CD4-positive, CD25-positive, alpha-beta regulatory T cell (primary cell): ENCODE results near the gene TFEB. TPM values are rescaled to one million over a fixed set of nuclear protein-coding genes. Genes with fewer than 3 reads are reported as not detected.
A peak's percentile ranks its signal among the peaks of the same experiment; 100 is the strongest.

Experiments
- ATAC-seq, 2 donors: fragments of 150-1000 bp; cut with Tn5 transposase; one replicate each; pipeline ENCODE4 v1.10.0; 2021; ENCODE audit warnings: low read depth in 2 of 2, moderate number of reproducible peaks in 2 of 2, moderate library complexity in 1 of 2
- DNase-seq, 3 donors: peaks; one replicate each; pipeline versions ENCODE4 v3.0.0 to v3.0.0-alpha.2; 2012 to 2022; ENCODE audit warnings: mixed read lengths in 1 of 3
- H3K27ac ChIP-seq: one replicate; pipeline ENCODE4 v1.7.0; 2013; ENCODE audit warnings: mild to moderate bottlenecking, low read length; ENCODE audit not compliant: insufficient read depth, poor library complexity, severe bottlenecking
- H3K27me3 ChIP-seq: one replicate; pipeline ENCODE4 v1.7.0; 2013; ENCODE audit warnings: low read length; ENCODE audit not compliant: control insufficient read depth, insufficient read depth
- H3K36me3 ChIP-seq: one replicate; pipeline ENCODE4 v1.7.0; 2013; ENCODE audit warnings: mild to moderate bottlenecking, low read length, moderate library complexity; ENCODE audit not compliant: control insufficient read depth, insufficient read depth
- H3K4me1 ChIP-seq: 2 replicates; pipeline ENCODE4 v1.7.0; 2013; ENCODE audit warnings: mild to moderate bottlenecking, low read length; ENCODE audit not compliant: insufficient read depth, control insufficient read depth, poor library complexity, severe bottlenecking
- H3K4me3 ChIP-seq: one replicate; pipeline ENCODE4 v1.7.0; 2013; ENCODE audit warnings: low read depth, mild to moderate bottlenecking, low read length, moderate library complexity
- H3K9me3 ChIP-seq, 2 experiments: 1 replicate in 1 of 2; 2 replicates in 1 of 2; pipeline ENCODE4 v1.7.0; 2013; ENCODE audit warnings: low read length in 2 of 2, mild to moderate bottlenecking in 1 of 2, moderate library complexity in 1 of 2; ENCODE audit not compliant: control insufficient read depth in 2 of 2
- H3K27ac Mint-ChIP-seq, 3 donors: one replicate each; pipeline ENCODE4 v1.8.0; 2020 to 2022; ENCODE audit warnings: mild to moderate bottlenecking in 3 of 3, mixed read lengths in 3 of 3, moderate library complexity in 2 of 3
- H3K27me3 Mint-ChIP-seq: one replicate; pipeline ENCODE4 v1.8.0; 2022; ENCODE audit warnings: mild to moderate bottlenecking, mixed read lengths
- H3K36me3 Mint-ChIP-seq: one replicate; pipeline ENCODE4 v1.8.0; 2020; ENCODE audit warnings: mixed read lengths
- H3K4me1 Mint-ChIP-seq, 4 donors: one replicate each; pipeline ENCODE4 v1.8.0; 2020 to 2022; ENCODE audit warnings: mixed read lengths in 4 of 4, mild to moderate bottlenecking in 1 of 4
- H3K4me3 Mint-ChIP-seq, 4 donors: one replicate each; pipeline ENCODE4 v1.8.0; 2020 to 2022; ENCODE audit warnings: mild to moderate bottlenecking in 4 of 4, mixed read lengths in 4 of 4, moderate library complexity in 3 of 4
- H3K9me3 Mint-ChIP-seq, 7 donors: one replicate each; pipeline ENCODE4 v1.8.0; 2020 to 2022; ENCODE audit warnings: mixed read lengths in 7 of 7, mild to moderate bottlenecking in 3 of 7, moderate library complexity in 2 of 7
- polyA plus RNA-seq, 4 donors: library from polyadenylated mRNA; unstranded; fragments of 300-500 nt; fragmentation: Illumina TruSeq; gene quantifications; one replicate each; pipeline ENCODE4 v1.2.3, GENCODE V29; 2021
- total RNA-seq: library from RNA; stranded (reverse); gene quantifications from one replicate; pipeline ENCODE4 v1.2.3, GENCODE V29; 2022

TFEB gene
- total and polyA plus RNA-seq, 5 donors from 2014 or later, result 8.0 to 26.7 (median 9.4) TPM

- H3K36me3 Mint-ChIP-seq, result peaks cover 8% of the 10 kb centered on the region
Observed at GRCh38 chr6:41707565-41708200, 27.7 kb downstream of the TFEB start.

GRCh38 chr6:41706876-41707564, 28.4 kb downstream of the TFEB start:
- no peaks in the 10 kb centered on the region for H3K36me3 ChIP-seq
- Mint-ChIP-seq H3K36me3 (peaks cover 8% of the 10 kb centered on the region), H3K27me3 (no peaks in the 10 kb centered on the region), H3K4me3 (peak overlapping the region in 3 of 4 donors; percentile 53 to 83 (median 82)), H3K27ac (peak overlapping the region; percentile 71 to 94 (median 90)), H3K4me1 (peaks cover 4 to 49% (median 36%) of the 10 kb centered on the region in 4 donors), H3K9me3 (no peaks in the 10 kb centered on the region)
- H3K4me3 ChIP-seq, result no peak overlapping the region
- no peak for ATAC-seq
- peak overlapping the region; percentile 62 for H3K27ac ChIP-seq
- H3K4me1 ChIP-seq, result peaks cover 37% of the 10 kb centered on the region
- no peaks in the 10 kb centered on the region for H3K9me3 ChIP-seq
- peak in 1 of 3 donors; percentile 16 for DNase-seq
- H3K27me3 ChIP-seq, result no peaks in the 10 kb centered on the region

More at GRCh38 chr6:41707565-41708200, 27.7 kb downstream of the TFEB start:
- Histone ChIP-seq H3K4me1 (peaks cover 37% of the 10 kb centered on the region), H3K36me3 (no peaks in the 10 kb centered on the region), H3K9me3 (no peaks in the 10 kb centered on the region), H3K27me3 (no peaks in the 10 kb centered on the region), H3K4me3 (peak overlapping the region; percentile 41), H3K27ac (peak overlapping the region; percentile 48)
- Mint-ChIP-seq H3K27ac (peak overlapping the region; percentile 52 to 94 (median 88)), H3K9me3 (no peaks in the 10 kb centered on the region), H3K4me3 (peak overlapping the region; percentile 28 to 83 (median 82)), H3K4me1 (peaks cover 4 to 49% (median 36%) of the 10 kb centered on the region in 4 donors), H3K27me3 (no peaks in the 10 kb centered on the region)
- ATAC-seq (peak; percentile 48 to 66), DNase-seq (peak in 2 of 3 donors; percentile 35 to 74)

- ATAC-seq, result peak; percentile 88 to 89
- Histone ChIP-seq H3K4me1 (peaks cover 37% of the 10 kb centered on the region), H3K27me3 (no peaks in the 10 kb centered on the region), H3K4me3 (no peak overlapping the region), H3K27ac (peak overlapping the region; percentile 62), H3K36me3 (no peaks in the 10 kb centered on the region), H3K9me3 (no peaks in the 10 kb centered on the region)
- Mint-ChIP-seq H3K9me3 (no peaks in the 10 kb centered on the region), H3K27ac (peak overlapping the region in 2 of 3 donors; percentile 82 to 94), H3K36me3 (peaks cover 8% of the 10 kb centered on the region), H3K4me3 (peak overlapping the region in 2 of 4 donors; percentile 53 to 82), H3K4me1 (peaks cover 4 to 49% (median 37%) of the 10 kb centered on the region in 4 donors), H3K27me3 (no peaks in the 10 kb centered on the region)
- peak; percentile 32 to 79 (median 41) for DNase-seq
Observed at GRCh38 chr6:41705996-41706835, 29.2 kb downstream of the TFEB start.

GRCh38 chr6:41705311-41705995, 30.0 kb downstream of the TFEB start:
- Mint-ChIP-seq H3K9me3 (no peaks in the 10 kb centered on the region), H3K4me3 (peak overlapping the region in 1 of 4 donors; percentile 56), H3K27me3 (no peaks in the 10 kb centered on the region), H3K4me1 (peaks cover 0 to 49% (median 36%) of the 10 kb centered on the region in 4 donors), H3K27ac (peak overlapping the region in 2 of 3 donors; percentile 82 to 89), H3K36me3 (peaks cover 4% of the 10 kb centered on the region)
- Histone ChIP-seq H3K4me1 (peaks cover 37% of the 10 kb centered on the region), H3K27ac (peak overlapping the region; percentile 62), H3K9me3 (no peaks in the 10 kb centered on the region), H3K4me3 (no peak overlapping the region), H3K27me3 (no peaks in the 10 kb centered on the region), H3K36me3 (no peaks in the 10 kb centered on the region)
- ATAC-seq (no peak), DNase-seq (no peak)

GRCh38 chr6:41704656-41705310, 30.6 kb downstream of the TFEB start:
- no peaks in the 10 kb centered on the region for H3K27me3 Mint-ChIP-seq
- no peaks in the 10 kb centered on the region for H3K9me3 Mint-ChIP-seq
- DNase-seq (no peak), ATAC-seq (no peak)
- peaks cover 37% of the 10 kb centered on the region for H3K4me1 ChIP-seq
- H3K4me3 ChIP-seq, result no peak overlapping the region
- peaks cover 0 to 49% (median 35%) of the 10 kb centered on the region in 4 donors for H3K4me1 Mint-ChIP-seq
- H3K36me3 Mint-ChIP-seq, result no peaks in the 10 kb centered on the region
- no peaks in the 10 kb centered on the region for H3K9me3 ChIP-seq
- no peaks in the 10 kb centered on the region for H3K36me3 ChIP-seq
- no peaks in the 10 kb centered on the region for H3K27me3 ChIP-seq
- H3K27ac Mint-ChIP-seq, result peak overlapping the region; percentile 12 to 89 (median 82)
- H3K4me3 Mint-ChIP-seq, result peak overlapping the region in 2 of 4 donors; percentile 38 to 56
- H3K27ac ChIP-seq, result no peak overlapping the region

- H3K36me3 Mint-ChIP-seq, result no peaks in the 10 kb centered on the region
- no peak overlapping the region for H3K4me3 Mint-ChIP-seq
- no peaks in the 10 kb centered on the region for H3K36me3 ChIP-seq
- H3K27me3 ChIP-seq, result no peaks in the 10 kb centered on the region
- no peak overlapping the region for H3K27ac ChIP-seq
- peaks cover 0 to 47% (median 33%) of the 10 kb centered on the region in 4 donors for H3K4me1 Mint-ChIP-seq
- no peaks in the 10 kb centered on the region for H3K9me3 Mint-ChIP-seq
- H3K27ac Mint-ChIP-seq, result no peak overlapping the region
- H3K4me3 ChIP-seq, result no peak overlapping the region
- DNase-seq (no peak), ATAC-seq (no peak)
- H3K27me3 Mint-ChIP-seq, result no peaks in the 10 kb centered on the region
- no peaks in the 10 kb centered on the region for H3K9me3 ChIP-seq
- H3K4me1 ChIP-seq, result peaks cover 37% of the 10 kb centered on the region
Observed at GRCh38 chr6:41704028-41704427, 31.4 kb downstream of the TFEB start.
